Measurements from ENCODE around the gene CC2D1B.

The CC2D1B gene

DNA sequence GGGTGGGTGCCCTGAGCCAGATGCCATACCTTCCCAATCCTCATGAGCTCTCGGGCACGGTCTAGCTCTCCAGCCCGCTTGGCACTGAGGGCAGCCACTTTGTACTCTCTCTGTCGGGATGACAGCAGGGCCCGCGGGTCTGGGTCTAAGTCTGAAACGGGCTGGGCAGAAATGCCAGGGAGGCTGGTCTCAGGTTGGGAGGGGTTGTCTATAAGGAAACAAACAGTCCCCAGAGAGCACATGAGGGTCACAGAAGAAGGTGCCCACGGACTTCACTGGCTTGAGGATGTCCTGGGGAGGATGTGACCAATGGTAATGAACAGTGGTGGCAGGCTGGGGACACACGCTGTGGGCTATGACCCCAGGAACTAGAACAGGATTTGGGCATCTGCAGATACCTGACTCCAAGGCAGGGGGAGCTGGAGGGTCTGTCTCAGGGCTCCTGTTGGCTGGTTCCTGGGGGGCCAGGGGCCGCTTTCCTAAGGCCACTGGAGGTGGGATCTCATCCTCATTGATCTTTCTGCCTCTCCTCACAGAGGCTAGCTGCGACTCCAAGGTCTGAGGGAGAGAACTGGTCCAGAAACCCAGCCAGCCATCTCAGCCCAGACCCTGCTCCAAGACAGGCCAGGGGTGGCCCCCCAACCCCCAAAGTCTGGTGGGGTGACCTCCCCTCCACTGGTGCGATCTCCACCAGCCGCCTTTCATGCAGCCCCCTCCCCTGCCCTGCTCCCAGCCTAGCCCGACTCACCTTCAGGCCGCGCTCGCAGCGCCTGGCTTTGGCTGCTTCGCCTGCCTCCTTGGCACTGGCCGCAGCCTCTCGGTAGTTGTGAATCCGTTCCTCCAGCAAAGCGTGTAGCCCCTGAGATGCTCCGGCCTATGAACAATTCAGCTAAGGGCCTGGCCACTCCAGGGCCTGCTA is 6.1 kb downstream of the CC2D1B start:
- DNase-seq = no peak

DNA sequence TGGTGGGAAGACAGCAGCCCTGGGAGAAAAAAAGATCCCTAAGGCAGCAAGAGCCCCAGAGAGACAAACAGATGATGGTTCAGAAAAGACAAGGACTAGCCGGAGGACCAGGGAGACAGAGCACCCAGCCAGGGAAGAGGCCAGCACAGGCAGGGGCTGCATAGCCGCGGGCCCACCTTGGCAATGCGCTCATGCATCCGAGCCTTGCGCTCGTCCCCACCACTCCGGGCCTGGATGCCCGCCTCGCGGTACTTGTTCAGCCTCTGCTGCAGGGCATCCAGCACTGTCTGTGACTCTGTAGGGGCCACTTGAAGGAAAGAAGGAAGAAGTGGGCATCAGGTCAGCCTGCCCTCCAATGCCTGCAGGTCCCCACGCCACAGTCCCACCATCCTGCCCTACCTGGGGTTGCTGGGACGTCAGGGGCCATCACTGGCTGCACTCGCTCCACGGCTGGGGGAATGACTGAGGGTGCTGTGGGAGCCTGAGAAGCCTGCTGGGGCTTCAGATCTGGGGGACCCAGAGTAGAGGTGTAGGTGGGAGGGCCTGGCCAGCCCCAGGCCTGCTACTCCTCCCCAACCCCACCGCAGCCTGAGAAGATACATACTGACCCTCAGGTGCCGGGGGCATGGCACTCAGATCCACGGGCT is 7.0 kb downstream of the CC2D1B start:
- no peak for DNase-seq

DNA sequence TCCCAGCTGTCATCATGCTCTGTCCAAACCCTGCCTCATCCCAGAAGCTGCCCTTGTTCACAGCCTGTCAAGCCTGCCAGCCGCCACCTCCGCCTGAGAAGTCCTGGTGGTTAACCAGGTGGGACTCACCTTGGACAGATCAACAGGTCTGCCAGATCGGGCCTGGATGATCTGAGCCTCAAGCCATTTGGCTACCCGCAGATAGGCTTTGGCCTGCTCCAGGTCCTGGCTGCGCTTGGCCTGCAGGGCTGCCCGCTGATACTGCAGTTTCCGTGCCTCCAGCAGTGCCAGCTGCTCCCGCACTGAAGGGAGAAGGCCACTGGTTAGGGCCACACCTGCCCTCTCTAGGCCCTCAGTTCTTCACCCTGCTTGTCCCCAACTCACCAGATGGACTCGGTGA is 8.6 kb downstream of the CC2D1B start:
- no peak for DNase-seq

DNA sequence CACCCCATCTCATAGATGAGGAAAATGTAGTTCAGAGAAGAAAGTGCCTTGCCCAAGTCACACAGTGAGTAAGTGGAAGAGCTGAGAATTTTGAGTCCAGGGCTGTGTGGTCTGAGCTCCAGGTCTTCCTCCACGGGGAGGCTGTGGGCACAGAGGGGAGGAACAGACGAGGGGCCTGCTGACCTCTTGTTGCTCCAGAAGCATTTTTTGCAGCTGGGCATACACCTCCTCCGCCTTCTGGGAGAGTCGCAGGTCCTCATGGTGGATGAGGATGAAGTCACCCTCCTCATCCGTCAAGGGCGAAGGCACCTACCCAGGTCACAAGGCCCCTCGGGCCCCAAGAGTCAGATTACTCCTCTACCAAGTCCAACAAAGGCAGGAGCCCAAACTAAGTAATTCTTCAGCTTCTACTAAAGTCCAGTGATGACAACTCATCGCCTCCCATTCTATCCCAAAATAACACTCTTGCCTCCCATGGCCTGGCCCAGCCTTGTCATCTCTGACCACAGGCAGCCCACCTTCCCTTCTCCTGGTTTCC is 9.1 kb downstream of the CC2D1B start:
- no peak for DNase-seq

DNA sequence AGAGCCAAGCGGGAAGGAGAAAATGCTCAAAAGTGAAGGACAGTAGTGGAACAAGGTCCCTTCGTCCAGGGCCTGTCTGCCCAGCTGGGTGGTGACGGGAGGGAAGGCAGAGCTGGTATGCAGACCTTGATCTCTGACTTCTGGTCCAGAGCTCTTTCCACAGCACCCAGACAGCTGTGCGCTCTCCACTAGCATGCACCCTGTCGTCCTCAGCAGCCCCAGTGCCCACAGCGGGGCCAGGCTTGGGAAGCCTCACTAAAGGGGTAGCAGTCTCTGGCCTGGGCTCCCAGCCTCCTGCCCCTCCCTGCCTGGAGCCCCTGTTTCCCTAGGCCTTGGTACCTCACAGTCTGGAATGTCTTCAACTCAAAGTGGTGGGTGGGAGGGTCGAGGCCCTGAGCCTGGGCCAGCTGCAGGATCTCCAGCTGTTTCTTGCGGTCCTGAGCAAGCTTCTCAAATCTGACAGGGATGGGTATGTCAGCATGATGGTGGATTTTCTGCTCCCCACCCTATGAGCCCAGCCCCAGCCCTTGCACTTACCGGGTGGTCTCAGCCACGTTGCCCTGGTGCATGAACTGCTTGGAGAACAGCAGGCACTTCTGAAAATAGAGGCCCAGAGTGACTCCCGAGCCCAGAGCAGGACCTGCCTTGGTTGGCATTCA is 10.0 kb downstream of the CC2D1B start:
- no peak for DNase-seq

DNA sequence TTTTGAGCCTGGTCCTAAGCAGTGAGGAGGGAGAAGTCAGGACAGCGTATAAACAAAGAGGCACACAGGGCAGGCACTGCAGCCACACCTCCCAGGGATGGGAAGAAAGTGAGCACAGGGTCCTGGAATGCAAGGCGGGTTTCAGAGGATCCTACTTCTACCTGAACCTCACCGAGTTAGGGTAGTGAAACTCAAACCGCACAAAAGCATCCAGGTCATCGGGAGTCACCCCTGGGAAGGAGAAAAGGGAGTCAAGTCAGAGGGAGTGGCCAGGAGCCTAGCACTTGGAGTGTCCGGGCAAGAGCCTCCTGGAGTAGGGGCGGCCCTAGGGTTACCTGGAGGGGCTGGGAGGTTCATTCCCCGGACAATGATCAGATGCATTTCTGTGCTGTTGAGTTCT is 10.6 kb downstream of the CC2D1B start:
- DNase-seq = no peak

DNA sequence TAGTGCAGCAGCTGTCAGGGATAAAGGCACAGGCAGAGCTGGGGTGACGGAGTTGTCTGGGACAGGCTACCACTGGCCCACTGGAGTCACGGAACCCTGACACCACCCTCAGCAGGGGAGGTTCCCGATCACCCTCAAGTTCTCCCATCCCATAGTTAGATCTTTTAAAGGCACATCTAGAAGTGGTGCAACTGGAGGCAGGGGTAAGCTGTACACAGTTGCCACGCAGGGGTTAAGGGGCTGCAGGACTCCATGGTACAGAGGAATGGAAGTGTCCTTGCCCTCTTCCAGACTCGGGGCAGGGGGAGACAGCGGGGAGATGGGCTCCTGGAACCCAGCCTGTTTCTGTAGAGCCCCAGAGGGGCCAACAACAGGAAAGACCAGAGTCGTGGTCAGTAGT is 13.3 kb downstream of the CC2D1B start:
- no peak for DNase-seq

DNA sequence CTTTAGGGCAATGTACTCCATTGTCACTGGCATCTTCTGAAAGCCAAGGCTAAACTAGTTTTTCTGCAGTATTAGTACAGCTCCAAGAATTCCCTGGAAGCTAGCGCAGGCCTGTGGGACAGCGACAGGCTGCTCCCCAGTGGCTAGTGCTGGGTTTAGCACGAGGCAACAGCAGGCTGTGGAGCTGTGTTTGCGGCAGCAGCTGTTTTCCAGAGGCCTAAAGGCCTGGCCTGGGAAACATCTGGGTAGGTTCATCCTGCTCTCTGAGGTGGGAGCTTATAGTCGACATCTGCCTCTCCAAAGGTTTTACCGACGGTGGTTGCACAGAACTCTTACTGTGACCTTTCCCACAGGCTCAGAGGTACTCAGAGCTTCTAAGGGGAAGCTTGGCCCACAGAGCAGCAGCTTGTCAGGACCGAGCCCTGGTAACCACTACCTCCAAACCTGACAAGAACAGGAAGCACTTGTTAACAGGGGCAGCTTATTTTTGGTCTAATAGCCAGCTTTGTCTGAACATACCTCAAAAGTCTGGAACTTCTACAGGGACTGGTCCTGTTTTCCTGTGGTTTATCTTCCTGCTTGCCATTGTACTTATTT is 17.2 kb downstream of the CC2D1B start:
- DNase-seq = no peak

DNA sequence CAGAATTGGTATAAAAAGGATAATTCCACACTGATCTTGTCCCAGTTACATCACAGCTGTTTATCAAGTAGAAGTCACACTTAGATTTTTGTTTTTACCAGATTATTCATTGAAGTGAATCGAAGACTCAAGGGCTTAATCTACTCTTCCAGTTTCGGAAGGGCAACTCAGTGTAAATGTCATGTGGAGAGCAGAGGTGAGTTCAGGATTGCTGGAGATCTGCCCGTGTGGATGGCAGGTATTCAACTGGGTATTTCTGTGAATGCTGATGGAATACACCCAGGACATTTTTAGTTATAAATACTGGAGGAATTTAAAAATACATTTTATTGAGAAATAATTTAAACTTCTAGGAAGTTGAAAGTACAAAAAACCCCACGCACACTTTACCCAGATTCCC is 19.4 kb downstream of the CC2D1B start:
- DNase-seq = no peak

DNA sequence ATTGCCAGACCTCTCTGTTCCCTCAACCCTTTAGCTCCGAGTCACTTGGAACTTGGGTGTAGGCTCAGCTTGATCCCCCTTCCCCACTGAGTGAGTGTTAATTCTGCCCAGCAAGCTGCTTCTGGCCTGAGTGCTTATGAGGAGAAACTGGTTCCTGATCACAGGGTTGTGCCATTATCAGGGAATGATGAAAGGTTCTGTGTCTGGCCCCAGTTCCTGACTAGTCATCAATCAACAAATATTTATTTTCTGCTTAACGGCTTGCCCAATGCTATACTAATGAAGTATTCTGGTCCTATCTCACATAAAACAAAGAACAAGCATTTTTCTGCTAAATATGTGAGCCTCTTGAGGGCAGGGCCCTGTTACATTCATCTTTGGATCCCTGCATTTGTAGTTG is 20.8 kb downstream of the CC2D1B start:
- DNase-seq = no peak

DNA sequence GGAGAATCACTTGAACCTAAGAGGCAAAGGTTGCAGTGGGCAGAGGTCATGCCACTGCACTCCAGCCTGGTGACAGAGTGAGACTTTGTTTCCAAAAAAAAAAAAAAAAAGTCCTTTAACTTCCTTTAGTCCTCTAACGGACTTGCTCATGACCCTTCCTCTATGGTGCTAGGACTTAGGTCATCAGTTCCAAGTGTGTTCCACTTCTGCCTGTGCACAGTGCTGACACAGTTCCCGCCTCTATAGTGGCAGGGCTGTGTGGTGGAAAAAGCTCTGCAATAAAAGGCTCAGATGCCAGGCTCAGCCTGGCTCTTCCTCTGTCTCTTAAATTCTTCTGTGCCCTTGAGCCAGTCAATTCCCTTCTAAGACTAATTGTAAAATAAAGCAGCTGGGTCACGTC is 22.0 kb downstream of the CC2D1B start:
- DNase-seq = no peak

DNA sequence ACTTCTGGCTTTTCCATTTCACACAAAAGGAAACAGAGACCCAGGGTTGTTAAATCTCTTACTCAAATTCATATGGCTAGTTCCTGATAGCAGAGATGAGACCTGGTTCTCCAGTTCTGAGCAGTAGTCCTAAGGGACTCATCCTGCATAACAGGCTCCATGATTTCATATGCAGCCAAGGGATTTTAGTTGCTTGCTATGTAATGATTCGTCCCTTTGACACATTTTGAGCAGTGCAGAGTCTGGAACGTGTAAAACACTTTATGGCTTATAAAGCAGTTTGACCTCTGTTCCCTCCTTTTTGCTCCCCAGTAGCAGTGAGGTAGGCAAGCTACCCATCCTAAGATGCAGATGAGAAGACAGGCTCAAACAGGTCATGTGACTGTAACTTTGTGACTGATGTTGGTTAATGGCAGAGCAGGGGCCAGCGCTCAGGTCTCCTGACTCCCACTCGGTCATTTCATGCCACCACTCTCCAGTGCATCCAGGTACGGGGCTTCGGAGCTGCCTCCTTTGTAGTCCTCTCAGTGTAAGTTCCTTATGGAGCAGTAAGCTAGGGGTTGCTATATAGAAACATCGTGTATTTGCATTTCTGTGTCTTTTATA is 24.2 kb downstream of the CC2D1B start:
- no peak for DNase-seq

DNA sequence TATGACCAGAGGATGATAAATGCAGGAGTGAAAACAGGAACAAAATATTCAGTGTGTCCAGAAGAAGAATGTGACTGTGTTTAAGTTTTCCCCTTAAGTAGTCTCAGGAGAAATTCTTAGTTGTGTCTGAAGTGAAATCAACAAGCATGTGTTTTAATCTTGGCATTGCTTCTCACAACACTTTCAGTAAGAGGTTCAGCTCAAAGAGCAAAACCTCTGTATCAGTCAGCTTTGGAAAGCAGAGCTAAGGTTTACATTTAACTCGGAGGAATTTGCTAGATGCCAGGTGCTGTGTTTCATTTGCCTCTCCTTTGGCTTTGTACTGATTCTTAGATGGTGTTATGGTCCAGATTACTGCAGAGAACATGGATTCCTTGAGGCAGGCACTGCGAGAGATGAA is 28.6 kb downstream of the CC2D1B start:
- DNase-seq = no peak

DNA sequence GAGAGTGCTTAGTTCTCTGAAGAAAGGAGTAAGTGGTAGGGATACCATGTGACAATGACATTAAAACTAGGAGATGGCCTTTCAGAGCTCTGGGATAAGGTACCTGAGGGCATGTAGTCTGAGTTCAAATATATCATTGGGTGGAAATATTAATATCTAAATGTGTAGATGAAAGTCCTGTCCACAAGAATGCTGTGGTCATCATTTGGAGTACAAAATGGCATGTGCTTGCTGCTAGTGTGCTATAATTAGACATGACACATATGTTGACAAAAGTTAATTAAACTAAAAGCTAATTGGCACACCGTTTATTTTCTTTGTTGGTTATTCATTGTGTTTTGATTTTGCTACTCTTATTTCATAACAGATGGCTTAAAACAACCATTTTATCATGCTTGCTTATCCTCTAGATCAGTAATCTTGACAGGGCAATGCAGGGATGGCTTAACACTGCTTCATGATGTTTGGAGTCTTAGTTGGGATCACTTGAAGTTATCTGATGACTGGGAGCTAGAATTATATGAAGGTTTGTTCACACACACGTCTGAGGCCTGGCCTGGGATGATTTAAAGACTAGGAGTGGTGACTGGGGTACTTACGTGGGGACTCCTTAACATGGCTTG is 31.0 kb downstream of the CC2D1B start:
- no peak for DNase-seq

DNA sequence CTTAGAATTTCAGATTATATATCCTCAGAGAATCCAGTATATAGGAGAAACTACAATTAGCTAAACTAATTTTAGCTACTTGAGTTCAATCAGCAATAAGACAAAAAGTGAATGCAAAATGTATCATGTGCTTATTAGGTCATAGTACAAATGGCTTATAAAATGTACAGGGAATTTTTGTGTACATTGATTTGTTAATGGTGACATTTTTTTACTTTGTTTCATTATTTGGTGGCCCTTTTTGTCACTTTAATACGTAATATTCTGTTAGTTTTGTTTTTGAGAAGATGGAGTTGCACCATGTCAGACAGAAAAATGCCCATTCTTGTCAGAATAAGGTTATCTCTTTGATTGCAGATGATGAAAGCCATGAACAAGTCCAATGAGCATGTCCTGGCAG is 33.6 kb downstream of the CC2D1B start:
- DNase-seq = no peak

DNA sequence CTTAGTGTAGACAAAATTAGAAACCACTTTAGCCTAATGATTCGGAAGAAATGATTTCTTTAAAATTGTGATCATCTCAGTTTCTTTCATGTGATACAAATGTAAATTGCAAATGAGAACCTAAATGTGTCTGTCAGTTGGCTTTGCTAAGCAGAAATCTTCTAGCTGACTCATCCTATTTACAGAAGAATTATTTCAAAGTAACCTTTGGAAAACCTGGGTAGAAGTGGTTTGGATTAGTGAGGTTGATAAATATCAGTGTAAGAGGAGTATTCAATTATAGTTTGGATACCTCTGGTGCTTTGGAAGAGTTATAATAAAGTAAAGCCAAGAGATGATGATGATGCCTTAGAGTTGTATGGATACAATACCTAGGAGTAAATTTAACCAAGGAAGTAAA is 37.4 kb downstream of the CC2D1B start:
- DNase-seq = no peak

DNA sequence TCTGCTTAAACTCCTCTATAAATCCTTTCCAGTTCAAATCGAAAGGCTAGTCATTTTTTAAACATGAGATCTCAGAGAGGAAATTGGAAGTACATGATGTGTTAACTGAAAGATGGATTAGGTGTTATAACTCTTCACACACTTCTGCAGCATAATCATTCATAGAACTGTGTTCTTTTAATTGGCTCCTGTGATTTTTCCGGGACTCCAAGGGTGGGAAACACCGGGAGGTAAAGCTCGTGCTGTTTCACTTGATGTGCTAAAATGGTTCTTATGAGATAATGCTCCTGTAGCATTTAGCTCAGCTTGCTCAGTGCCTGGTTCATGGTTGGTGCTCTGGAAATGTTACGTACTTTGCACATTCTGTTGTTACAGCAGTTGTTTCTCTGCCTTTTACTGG is 40.2 kb downstream of the CC2D1B start:
- DNase-seq = no peak

DNA sequence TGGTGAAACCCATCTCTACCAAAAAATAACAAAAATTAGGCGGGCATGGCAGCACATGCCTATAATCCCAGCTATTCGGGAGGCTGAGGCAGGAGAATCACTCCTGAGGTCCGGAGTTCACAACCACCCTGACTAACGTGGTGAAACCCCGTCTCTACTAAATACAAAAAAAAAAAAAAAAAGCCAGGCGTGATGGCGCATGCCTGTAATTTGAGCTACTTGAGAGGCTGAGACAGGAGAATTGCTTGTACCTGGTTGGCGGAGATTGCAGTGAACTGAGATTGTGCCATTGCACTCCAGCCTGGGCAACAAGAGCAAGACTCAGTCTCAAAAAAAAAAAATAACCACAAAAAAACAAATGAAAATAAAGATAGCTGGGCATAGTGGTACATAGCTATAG is 42.3 kb downstream of the CC2D1B start:
- DNase-seq = peak; percentile 70

DNA sequence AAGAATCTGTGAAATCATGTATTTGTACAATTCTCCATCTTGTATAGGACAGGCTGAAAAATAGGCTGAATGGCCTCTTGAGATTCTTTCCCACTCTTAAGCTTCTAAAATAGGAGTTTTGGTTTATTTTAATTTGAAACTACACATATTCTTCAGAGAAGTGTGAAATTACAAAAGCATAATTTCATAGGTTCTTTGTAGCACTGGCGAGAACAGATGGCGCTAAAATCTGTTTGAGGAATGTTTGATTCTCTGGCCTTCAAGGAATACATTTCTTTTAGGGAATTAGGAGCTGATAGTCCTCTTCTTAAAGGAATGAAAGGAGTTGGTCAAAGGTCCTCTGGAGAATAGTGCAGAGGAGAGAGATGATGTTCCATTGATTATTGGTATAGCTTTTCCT is 44.9 kb downstream of the CC2D1B start:
- no peak for DNase-seq

DNA sequence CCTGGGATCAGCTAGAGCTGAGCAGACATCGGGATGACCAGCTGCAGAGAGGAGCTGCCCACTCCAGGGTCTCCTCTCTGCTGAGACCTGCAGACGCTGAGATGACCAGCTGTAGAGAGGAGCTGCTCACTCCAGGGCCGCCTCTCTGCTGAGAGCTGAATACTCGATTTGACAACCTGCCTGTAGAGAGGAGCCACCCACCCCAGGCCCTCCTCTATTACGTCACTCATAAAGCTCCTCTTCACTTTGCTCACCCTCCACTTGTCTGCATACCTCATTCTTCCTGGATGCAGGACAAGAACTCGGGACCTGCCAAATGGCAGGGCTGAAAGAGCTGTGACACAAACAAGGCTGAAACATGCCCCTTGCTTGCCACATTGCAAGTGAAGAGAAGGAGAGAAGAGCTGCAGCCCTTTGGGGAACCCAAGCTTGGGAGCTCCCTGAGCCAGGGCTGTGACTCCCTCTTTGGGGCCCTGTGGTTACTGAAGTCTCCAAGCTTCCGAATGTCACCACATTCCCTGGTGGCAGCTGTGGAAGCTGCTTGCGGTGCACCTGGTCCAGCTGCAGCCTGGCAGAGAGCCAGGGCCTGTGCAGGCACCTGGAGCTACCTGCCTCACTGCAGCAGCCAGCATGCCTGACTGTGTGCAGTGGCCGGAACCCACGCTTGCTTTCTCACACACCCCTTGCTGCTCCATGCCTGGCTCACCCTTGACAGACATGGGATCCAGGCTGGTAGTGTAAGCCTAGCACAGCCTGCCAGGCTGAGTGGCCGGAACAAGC is 59.6 kb downstream of the CC2D1B start:
- DNase-seq = peak; percentile 85

DNA sequence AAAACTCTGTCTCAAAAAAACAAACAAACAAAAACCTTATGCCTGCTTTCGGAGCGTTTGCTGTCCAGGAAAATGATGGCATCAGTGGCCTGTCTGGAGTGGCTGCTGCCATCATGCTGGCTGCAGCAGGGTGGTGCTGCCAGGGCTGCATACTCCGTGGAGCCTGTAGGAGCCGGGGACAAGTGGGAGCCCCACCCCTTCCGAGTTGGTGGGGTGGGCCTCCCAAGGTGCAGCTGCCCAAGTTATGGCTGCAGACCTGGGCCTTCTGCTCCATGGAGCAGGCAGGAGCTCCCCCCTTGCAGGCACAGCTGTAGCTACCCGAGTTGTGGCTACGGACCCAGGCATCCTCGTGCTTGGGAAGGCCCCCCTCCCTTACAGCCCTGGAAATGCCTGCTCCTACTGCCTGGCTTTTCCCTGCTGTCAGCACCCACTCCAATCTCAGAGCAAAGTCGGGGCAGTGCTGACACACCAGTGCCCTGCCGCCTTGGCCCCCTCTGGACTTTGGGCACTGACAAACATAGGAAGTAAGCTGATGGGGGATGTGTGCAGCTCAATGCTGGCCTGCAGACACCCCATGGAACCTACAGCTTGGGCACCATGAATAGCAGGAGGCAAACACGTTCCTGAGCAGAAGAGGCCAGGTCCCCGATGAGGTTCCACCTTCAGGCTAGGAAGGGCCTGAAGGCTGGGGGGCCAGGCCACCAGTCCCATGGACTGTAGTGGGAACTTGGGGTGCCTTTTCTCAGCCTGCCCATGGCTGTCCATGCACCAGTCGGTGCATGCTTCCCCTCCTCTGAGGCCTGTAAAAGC is 60.4 kb downstream of the CC2D1B start:
- no peak for DNase-seq
